ENCODE data around the gene SFI1. TPM values are rescaled to one million over a fixed set of nuclear protein-coding genes. Genes with fewer than 3 reads are reported as not detected.

The SFI1 gene
- total RNA-seq, 5 donors from 2014 or later (not counting 1 experiment from before 2014, with no cell fraction given), result 284 to 383 (median 304) TPM

DNA sequence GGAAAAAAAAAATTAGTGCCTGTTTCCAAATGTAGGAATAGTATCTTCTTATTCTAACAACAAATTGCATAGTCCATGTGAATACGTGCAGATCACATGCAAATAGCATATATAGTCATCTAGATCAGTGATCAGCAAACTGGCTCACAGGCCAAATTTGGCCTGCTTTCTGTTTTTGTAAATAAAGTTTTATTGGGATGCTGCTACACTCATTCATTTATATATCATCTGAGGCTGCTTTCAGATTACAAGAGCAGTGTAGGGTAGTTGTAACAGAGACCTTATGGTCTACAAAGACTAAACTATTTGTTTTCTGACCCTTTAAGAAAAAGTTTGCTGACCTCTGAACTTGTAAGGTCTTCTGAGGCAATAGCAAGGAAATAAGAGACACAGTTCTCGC is 65.6 kb downstream of the SFI1 start:
- Mint-ChIP-seq H3K4me1 (peaks cover 0 to 4% (median 0%) of the 10 kb centered on the region in 3 donors), H3K36me3 (peaks cover 31% of the 10 kb centered on the region), H3K9me3 (no peaks in the 10 kb centered on the region), H3K4me3 (no peak overlapping the region), H3K27ac (no peak overlapping the region), H3K27me3 (no peaks in the 10 kb centered on the region)
- peaks cover 12 to 67% of the 10 kb centered on the region in 2 donors for H3K36me3 ChIP-seq (ENCODE audit: control insufficient read depth in 2 of 2, extremely low read depth in 1 of 2, insufficient read depth in 1 of 2, low read length in 1 of 2)
- no peaks in the 10 kb centered on the region for H3K27me3 ChIP-seq (replicated peaks in 1 of 2; ENCODE audit: control insufficient read depth in 2 of 2, extremely low read depth in 1 of 2, insufficient read depth in 2 of 2, low read length in 1 of 2)
- ChIA-PET CTCF (interaction anchor here in 1 of 2 donors (0.7 kb wide), 1 partner anchor 869 kb away, joined by 3 read pairs; no protein-coding TSS in a partner anchor), POLR2A (no interaction called here)
- H3K9me3 ChIP-seq, result no peaks in the 10 kb centered on the region
- no CpG with 5 or more reads among the region's 2 CpGs for WGBS (ENCODE audit: insufficient coverage)
- H3K4me3 ChIP-seq (ENCODE audit: control insufficient read depth in 1 of 2, extremely low read depth in 1 of 2, low read length in 1 of 2), result no peak overlapping the region
- no peak overlapping the region for H3K27ac ChIP-seq (ENCODE audit: low read length)
- DNase-seq (no peak), ATAC-seq (replicated peaks in 1 of 4) (no peak)
- no peaks in the 10 kb centered on the region for H3K4me1 ChIP-seq (ENCODE audit: control insufficient read depth in 1 of 2, extremely low read depth in 1 of 2, insufficient read depth in 2 of 2, low read length in 2 of 2)

DNA sequence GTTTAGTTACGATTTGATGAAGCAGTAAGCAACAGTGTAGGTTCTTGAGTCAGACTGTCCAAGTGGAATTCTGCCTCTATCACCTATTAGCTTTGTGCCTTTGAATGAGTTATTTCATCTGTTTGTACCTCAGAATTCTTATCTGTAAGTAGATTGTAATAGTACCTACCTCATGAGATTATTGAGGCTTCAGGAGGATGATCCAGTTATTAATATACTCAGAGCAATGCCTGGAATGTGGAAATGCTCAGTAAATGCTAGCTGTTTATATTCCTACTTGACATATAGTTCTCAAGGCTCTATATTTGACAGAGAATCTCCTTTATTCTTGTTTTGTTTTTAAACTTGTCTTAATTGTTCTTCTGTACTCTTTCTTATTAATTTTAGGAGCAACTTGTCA is 70.1 kb downstream of the SFI1 start:
- peaks cover 8 to 43% of the 10 kb centered on the region in 2 donors for H3K36me3 ChIP-seq (ENCODE audit: control insufficient read depth in 2 of 2, extremely low read depth in 1 of 2, insufficient read depth in 1 of 2, low read length in 1 of 2)
- no peak overlapping the region for H3K4me3 Mint-ChIP-seq
- DNase-seq (no peak), ATAC-seq (replicated peaks in 1 of 4) (no peak)
- H3K4me3 ChIP-seq (ENCODE audit: control insufficient read depth in 1 of 2, extremely low read depth in 1 of 2, low read length in 1 of 2), result no peak overlapping the region
- peaks cover 30% of the 10 kb centered on the region for H3K36me3 Mint-ChIP-seq
- no peaks in the 10 kb centered on the region for H3K4me1 ChIP-seq (ENCODE audit: control insufficient read depth in 1 of 2, extremely low read depth in 1 of 2, insufficient read depth in 2 of 2, low read length in 2 of 2)
- H3K27ac Mint-ChIP-seq, result no peak overlapping the region
- no peaks in the 10 kb centered on the region for H3K9me3 ChIP-seq
- ChIA-PET POLR2A (no interaction called here), CTCF (no interaction called here)
- H3K27me3 ChIP-seq (replicated peaks in 1 of 2; ENCODE audit: control insufficient read depth in 2 of 2, extremely low read depth in 1 of 2, insufficient read depth in 2 of 2, low read length in 1 of 2), result no peaks in the 10 kb centered on the region
- H3K27me3 Mint-ChIP-seq, result no peaks in the 10 kb centered on the region
- no peaks in the 10 kb centered on the region for H3K4me1 Mint-ChIP-seq
- H3K9me3 Mint-ChIP-seq, result no peaks in the 10 kb centered on the region
- H3K27ac ChIP-seq (ENCODE audit: low read length), result no peak overlapping the region
- no CpG with 5 or more reads among the region's 1 CpG for WGBS (ENCODE audit: insufficient coverage)

DNA sequence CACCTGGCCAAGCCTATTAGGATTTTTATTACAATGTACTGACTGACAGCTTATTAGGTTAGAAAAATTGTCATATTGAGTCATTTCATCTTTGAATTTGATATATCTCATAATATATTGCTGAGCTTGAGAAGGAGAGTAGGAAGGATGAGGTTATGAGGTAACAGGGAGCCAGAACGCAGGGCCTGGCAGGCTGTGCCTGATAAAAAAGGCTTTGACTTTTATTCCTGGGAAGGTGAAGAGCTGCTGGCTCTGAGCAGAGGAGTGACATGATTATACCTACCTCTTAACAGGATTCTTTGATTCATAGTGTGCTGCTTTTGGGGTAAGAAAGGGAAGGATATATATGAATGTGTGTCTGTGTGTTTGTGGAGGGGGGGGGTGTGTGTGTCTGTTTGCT is 70.9 kb downstream of the SFI1 start:
- ChIA-PET POLR2A (no interaction called here), CTCF (no interaction called here)
- H3K27me3 ChIP-seq (replicated peaks in 1 of 2; ENCODE audit: control insufficient read depth in 2 of 2, extremely low read depth in 1 of 2, insufficient read depth in 2 of 2, low read length in 1 of 2), result no peaks in the 10 kb centered on the region
- no CpG with 5 or more reads among the region's 1 CpG for WGBS (ENCODE audit: insufficient coverage)
- peaks cover 8 to 41% of the 10 kb centered on the region in 2 donors for H3K36me3 ChIP-seq (ENCODE audit: control insufficient read depth in 2 of 2, extremely low read depth in 1 of 2, insufficient read depth in 1 of 2, low read length in 1 of 2)
- H3K27ac ChIP-seq (ENCODE audit: low read length), result no peak overlapping the region
- H3K4me1 Mint-ChIP-seq, result no peaks in the 10 kb centered on the region
- H3K27ac Mint-ChIP-seq, result peak overlapping the region in 1 of 2 donors; percentile 13
- peaks cover 31% of the 10 kb centered on the region for H3K36me3 Mint-ChIP-seq
- DNase-seq (no peak), ATAC-seq (replicated peaks in 1 of 4) (no peak)
- no peaks in the 10 kb centered on the region for H3K9me3 ChIP-seq
- H3K27me3 Mint-ChIP-seq, result no peaks in the 10 kb centered on the region
- no peak overlapping the region for H3K4me3 ChIP-seq (ENCODE audit: control insufficient read depth in 1 of 2, extremely low read depth in 1 of 2, low read length in 1 of 2)
- no peak overlapping the region for H3K4me3 Mint-ChIP-seq
- no peaks in the 10 kb centered on the region for H3K9me3 Mint-ChIP-seq
- no peaks in the 10 kb centered on the region for H3K4me1 ChIP-seq (ENCODE audit: control insufficient read depth in 1 of 2, extremely low read depth in 1 of 2, insufficient read depth in 2 of 2, low read length in 2 of 2)

DNA sequence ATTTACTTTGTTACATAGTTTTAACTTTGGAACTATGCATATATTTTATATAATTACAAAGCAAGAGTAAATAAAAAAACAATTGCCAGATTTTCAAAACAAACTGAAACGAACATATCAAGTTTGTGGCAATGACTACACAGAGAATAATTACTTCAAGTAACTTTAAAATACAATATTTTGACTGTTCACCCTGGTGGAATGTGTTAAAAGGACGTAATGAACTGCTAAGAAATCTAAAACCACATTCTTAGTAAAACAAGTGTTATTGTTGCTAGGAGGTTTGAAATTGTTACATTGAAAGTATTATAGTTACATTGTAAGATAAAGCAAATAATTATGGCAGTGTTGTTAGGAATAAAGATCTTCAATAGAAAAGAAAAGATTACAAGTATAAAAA is 71.4 kb downstream of the SFI1 start:
- ChIA-PET CTCF (interaction anchor here in 1 of 2 donors (0.6 kb wide), 1 partner anchor 55 kb away, joined by 4 read pairs; no protein-coding TSS in a partner anchor), POLR2A (no interaction called here)
- ATAC-seq (replicated peaks in 1 of 4) (no peak), DNase-seq (no peak)
- Histone ChIP-seq H3K27me3 (replicated peaks in 1 of 2; ENCODE audit: control insufficient read depth in 2 of 2, extremely low read depth in 1 of 2, insufficient read depth in 2 of 2, low read length in 1 of 2) (no peaks in the 10 kb centered on the region), H3K27ac (ENCODE audit: low read length) (no peak overlapping the region), H3K9me3 (no peaks in the 10 kb centered on the region), H3K4me3 (ENCODE audit: control insufficient read depth in 1 of 2, extremely low read depth in 1 of 2, low read length in 1 of 2) (no peak overlapping the region), H3K36me3 (ENCODE audit: control insufficient read depth in 2 of 2, extremely low read depth in 1 of 2, insufficient read depth in 1 of 2, low read length in 1 of 2) (peaks cover 8 to 41% of the 10 kb centered on the region in 2 donors), H3K4me1 (ENCODE audit: control insufficient read depth in 1 of 2, extremely low read depth in 1 of 2, insufficient read depth in 2 of 2, low read length in 2 of 2) (no peaks in the 10 kb centered on the region)
- Mint-ChIP-seq H3K9me3 (no peaks in the 10 kb centered on the region), H3K4me1 (no peaks in the 10 kb centered on the region), H3K27ac (no peak overlapping the region), H3K4me3 (no peak overlapping the region), H3K27me3 (no peaks in the 10 kb centered on the region), H3K36me3 (peaks cover 33% of the 10 kb centered on the region)
- whole genome bisulfite sequencing (ENCODE audit: insufficient coverage), result no CpG with 5 or more reads among the region's 2 CpGs

DNA sequence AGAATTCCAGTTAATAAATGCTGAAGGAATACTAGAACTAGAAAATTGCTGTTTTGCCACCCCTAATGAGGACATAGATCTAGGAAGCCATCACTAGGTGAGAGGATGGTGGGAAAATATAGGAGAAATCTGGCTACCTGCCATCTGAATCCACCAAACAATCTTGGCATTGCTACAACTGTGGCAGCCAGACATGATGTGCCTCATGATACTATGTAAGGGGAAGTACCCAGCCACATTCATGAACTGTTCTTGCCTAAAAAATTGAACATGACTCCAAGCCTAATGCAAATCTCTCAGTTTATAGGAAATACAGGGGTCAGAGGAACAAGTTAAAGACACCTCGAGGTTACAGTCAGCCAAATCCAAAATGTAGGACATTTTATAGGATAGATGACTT is 72.8 kb downstream of the SFI1 start:
- Mint-ChIP-seq H3K27me3 (no peaks in the 10 kb centered on the region), H3K27ac (peak overlapping the region in 1 of 2 donors; percentile 37), H3K4me1 (no peaks in the 10 kb centered on the region), H3K9me3 (no peaks in the 10 kb centered on the region), H3K36me3 (peaks cover 35% of the 10 kb centered on the region), H3K4me3 (no peak overlapping the region)
- Histone ChIP-seq H3K4me1 (ENCODE audit: control insufficient read depth in 1 of 2, extremely low read depth in 1 of 2, insufficient read depth in 2 of 2, low read length in 2 of 2) (no peaks in the 10 kb centered on the region), H3K4me3 (ENCODE audit: control insufficient read depth in 1 of 2, extremely low read depth in 1 of 2, low read length in 1 of 2) (no peak overlapping the region), H3K9me3 (no peaks in the 10 kb centered on the region), H3K27me3 (replicated peaks in 1 of 2; ENCODE audit: control insufficient read depth in 2 of 2, extremely low read depth in 1 of 2, insufficient read depth in 2 of 2, low read length in 1 of 2) (no peaks in the 10 kb centered on the region), H3K36me3 (ENCODE audit: control insufficient read depth in 2 of 2, extremely low read depth in 1 of 2, insufficient read depth in 1 of 2, low read length in 1 of 2) (peaks cover 5 to 52% of the 10 kb centered on the region in 2 donors), H3K27ac (ENCODE audit: low read length) (no peak overlapping the region)
- ChIA-PET POLR2A (no interaction called here), CTCF (interaction anchor here (0.7 to 0.8 kb wide), 3 partner anchors 38 to 260 kb away, joined by 3 to 4 read pairs (median 3); no protein-coding TSS in a partner anchor)
- ATAC-seq (replicated peaks in 1 of 4) (no peak), DNase-seq (no peak)
- WGBS (ENCODE audit: insufficient coverage), result 100% methylated on average over 1 of the region's 1 CpG

DNA sequence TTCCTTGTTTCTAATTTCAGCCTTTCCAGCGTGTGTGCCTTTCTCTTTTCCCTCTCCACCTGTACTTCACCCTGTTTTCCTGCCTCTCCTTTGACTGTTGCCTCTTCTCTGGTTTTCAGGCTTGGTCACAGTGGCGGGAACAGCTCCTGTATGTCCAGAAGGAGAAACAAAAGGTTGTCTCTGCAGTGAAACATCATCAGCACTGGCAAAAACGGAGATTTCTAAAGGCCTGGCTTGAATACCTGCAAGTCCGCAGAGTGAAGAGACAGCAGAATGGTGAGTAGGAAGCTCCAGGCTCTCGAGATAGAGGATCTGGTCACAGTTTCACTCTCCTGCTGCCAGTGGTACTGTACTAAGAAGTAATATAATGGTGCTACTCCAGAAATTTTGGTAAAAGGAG is 76.6 kb downstream of the SFI1 start:
- CTCF ChIA-PET, result no interaction called here
- H3K9me3 Mint-ChIP-seq, result no peaks in the 10 kb centered on the region
- H3K27ac Mint-ChIP-seq, result no peak overlapping the region

More for the DNA sequence above, 76.6 kb downstream of the SFI1 start:
- no peak overlapping the region for H3K4me3 ChIP-seq (ENCODE audit: control insufficient read depth in 1 of 2, extremely low read depth in 1 of 2, low read length in 1 of 2)
- H3K4me3 Mint-ChIP-seq, result no peak overlapping the region
- POLR2A ChIA-PET, result no interaction called here
- no peaks in the 10 kb centered on the region for H3K27me3 ChIP-seq (replicated peaks in 1 of 2; ENCODE audit: control insufficient read depth in 2 of 2, extremely low read depth in 1 of 2, insufficient read depth in 2 of 2, low read length in 1 of 2)
- peaks cover 54% of the 10 kb centered on the region for H3K36me3 Mint-ChIP-seq
- H3K27ac ChIP-seq (ENCODE audit: low read length), result no peak overlapping the region
- DNase-seq, result no peak
- WGBS (ENCODE audit: insufficient coverage), result 94% methylated on average over 4 of the region's 5 CpGs
- ATAC-seq (replicated peaks in 1 of 4), result no peak
- no peaks in the 10 kb centered on the region for H3K27me3 Mint-ChIP-seq
- H3K4me1 ChIP-seq (ENCODE audit: control insufficient read depth in 1 of 2, extremely low read depth in 1 of 2, insufficient read depth in 2 of 2, low read length in 2 of 2), result no peaks in the 10 kb centered on the region
- H3K9me3 ChIP-seq, result no peaks in the 10 kb centered on the region
- H3K4me1 Mint-ChIP-seq, result no peaks in the 10 kb centered on the region
- peaks cover 5 to 58% of the 10 kb centered on the region in 2 donors for H3K36me3 ChIP-seq (ENCODE audit: control insufficient read depth in 2 of 2, extremely low read depth in 1 of 2, insufficient read depth in 1 of 2, low read length in 1 of 2)

All from T-cell (primary cell).